ENCODE data around the gene TP53AIP1.
A peak's percentile ranks its signal among the peaks of the same experiment; 100 is the strongest.

TP53AIP1 gene

GRCh38 chr11:128898580-128899344 is 43.9 kb downstream of the TP53AIP1 start:
- DNase-seq (ENCODE audit: low read depth): peak; percentile 53
- TF ChIP-seq, protein P1, sequence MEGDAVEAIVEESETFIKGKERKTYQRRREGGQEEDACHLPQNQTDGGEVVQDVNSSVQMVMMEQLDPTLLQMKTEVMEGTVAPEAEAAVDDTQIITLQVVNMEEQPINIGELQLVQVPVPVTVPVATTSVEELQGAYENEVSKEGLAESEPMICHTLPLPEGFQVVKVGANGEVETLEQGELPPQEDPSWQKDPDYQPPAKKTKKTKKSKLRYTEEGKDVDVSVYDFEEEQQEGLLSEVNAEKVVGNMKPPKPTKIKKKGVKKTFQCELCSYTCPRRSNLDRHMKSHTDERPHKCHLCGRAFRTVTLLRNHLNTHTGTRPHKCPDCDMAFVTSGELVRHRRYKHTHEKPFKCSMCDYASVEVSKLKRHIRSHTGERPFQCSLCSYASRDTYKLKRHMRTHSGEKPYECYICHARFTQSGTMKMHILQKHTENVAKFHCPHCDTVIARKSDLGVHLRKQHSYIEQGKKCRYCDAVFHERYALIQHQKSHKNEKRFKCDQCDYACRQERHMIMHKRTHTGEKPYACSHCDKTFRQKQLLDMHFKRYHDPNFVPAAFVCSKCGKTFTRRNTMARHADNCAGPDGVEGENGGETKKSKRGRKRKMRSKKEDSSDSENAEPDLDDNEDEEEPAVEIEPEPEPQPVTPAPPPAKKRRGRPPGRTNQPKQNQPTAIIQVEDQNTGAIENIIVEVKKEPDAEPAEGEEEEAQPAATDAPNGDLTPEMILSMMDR (IDR thresholded peaks at IDR 0.05; ENCODE audit: insufficient read depth, low read depth, low read length, missing control alignments): no peak
- H3K4me3 ChIP-seq (ENCODE audit: low read length): no peak overlapping the region

DNA sequence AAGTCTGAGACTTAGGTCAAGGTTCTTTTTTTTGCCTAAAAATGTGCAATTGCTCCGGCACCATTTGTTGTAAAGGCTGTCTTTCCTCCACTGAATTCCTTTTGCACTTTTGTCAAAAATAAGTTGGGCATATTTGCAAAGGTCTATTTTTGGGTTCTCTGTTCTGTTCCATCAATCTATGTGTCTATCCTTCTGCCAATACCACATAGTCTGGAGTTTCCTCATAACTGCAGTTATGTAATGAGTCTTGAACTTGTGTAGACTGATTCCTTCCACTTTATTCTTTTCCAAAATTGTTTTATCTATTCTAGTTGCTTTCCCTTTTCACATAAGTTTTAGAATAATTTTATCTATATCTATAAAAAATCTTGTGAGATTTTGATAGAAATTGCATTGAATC is 44.8 kb downstream of the TP53AIP1 start:
- TF ChIP-seq, protein P1 (IDR thresholded peaks at IDR 0.05; ENCODE audit: insufficient read depth, low read depth, low read length, missing control alignments): no peak
- DNase-seq (ENCODE audit: low read depth): no peak

DNA sequence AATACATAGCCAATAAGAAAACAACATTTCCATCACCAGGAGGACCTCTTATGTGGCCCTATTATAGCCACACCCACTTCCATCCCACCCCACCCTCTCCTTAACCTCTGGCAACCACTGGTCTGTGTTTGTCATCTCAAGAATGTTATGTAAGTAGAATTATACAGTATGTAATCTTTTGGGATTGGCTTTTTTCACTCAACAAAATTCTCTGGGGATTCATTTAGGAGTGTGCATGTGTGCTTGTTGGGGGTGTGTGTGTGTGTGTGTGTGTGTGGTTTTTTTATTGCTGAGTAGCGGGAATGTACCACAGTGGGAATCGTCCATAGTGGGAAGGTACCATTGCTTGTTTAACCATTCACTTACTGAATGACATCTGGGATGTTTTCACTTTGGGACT is 46.3 kb downstream of the TP53AIP1 start:
- DNase-seq (ENCODE audit: low read depth): no peak
- TF ChIP-seq, protein P1 (IDR thresholded peaks at IDR 0.05; ENCODE audit: insufficient read depth, low read depth, low read length, missing control alignments): no peak
- no peak overlapping the region for H3K4me3 ChIP-seq (ENCODE audit: low read length)

More for the DNA sequence above, 44.8 kb downstream of the TP53AIP1 start:
- H3K4me3 ChIP-seq (ENCODE audit: low read length): no peak overlapping the region

GRCh38 chr11:128895526-128895925 is 47.1 kb downstream of the TP53AIP1 start:
- TF ChIP-seq, protein P1 (IDR thresholded peaks at IDR 0.05; ENCODE audit: insufficient read depth, low read depth, low read length, missing control alignments): no peak
- DNase-seq (ENCODE audit: low read depth): no peak

GRCh38 chr11:128894685-128895084 is 48.0 kb downstream of the TP53AIP1 start:
- no peak for DNase-seq (ENCODE audit: low read depth)
- TF ChIP-seq, protein P1 (IDR thresholded peaks at IDR 0.05; ENCODE audit: insufficient read depth, low read depth, low read length, missing control alignments): no peak

More at GRCh38 chr11:128895526-128895925, 47.1 kb downstream of the TP53AIP1 start:
- no peak overlapping the region for H3K4me3 ChIP-seq (ENCODE audit: low read length)

DNA sequence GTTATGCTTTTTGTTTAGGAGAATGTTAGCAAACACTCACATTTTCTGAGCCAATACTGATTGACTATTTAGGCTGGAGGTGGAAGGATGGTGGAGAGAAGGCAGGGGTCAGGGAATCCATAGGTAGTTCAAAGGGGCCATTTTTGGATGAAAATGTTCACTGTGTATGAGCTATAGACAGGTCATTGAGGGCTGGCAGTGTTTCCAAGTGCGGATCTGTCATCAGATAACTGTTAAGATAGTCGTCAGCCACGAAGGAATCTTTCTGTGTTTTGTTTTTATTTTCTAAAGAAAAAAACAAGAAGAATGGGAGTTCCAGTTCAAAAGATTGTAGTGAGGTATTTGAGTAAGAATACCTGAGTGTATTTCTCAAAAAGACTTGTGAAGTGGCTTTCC is 48.4 kb downstream of the TP53AIP1 start:
- no peak for DNase-seq (ENCODE audit: low read depth)
- TF ChIP-seq, protein P1 (IDR thresholded peaks at IDR 0.05; ENCODE audit: insufficient read depth, low read depth, low read length, missing control alignments): no peak
- no peak overlapping the region for H3K4me3 ChIP-seq (ENCODE audit: low read length)

More at GRCh38 chr11:128894685-128895084, 48.0 kb downstream of the TP53AIP1 start:
- H3K4me3 ChIP-seq (ENCODE audit: low read length): no peak overlapping the region
